NCI-H460 (cell line): Measurements from ENCODE around the gene ATP6AP1. TPM values are rescaled to one million over a fixed set of nuclear protein-coding genes. Genes with fewer than 3 reads are reported as not detected.
A peak's percentile ranks its signal among the peaks of the same experiment; 100 is the strongest.
"Not testable (repeated sequence)": the region's sequence is repeated elsewhere in the genome, so short reads cannot be mapped to it uniquely, and the experiment has no call there.

Experiments
- DNase-seq: peaks from one replicate; pipeline ENCODE4 v3.0.0-alpha.2; 2016; ENCODE audit warnings: low read depth; ENCODE audit errors: extremely low read depth
- total RNA-seq: library from RNA; depleted of rRNA; stranded (reverse); fragments of >200 nt; shearing (Covaris generic); gene quantifications from 2 replicates; pipeline ENCODE4 v1.2.3, GENCODE V29; 2014

ATP6AP1 gene
- total RNA-seq, 1 experiment from 2014 or later = 99.0 TPM

DNA sequence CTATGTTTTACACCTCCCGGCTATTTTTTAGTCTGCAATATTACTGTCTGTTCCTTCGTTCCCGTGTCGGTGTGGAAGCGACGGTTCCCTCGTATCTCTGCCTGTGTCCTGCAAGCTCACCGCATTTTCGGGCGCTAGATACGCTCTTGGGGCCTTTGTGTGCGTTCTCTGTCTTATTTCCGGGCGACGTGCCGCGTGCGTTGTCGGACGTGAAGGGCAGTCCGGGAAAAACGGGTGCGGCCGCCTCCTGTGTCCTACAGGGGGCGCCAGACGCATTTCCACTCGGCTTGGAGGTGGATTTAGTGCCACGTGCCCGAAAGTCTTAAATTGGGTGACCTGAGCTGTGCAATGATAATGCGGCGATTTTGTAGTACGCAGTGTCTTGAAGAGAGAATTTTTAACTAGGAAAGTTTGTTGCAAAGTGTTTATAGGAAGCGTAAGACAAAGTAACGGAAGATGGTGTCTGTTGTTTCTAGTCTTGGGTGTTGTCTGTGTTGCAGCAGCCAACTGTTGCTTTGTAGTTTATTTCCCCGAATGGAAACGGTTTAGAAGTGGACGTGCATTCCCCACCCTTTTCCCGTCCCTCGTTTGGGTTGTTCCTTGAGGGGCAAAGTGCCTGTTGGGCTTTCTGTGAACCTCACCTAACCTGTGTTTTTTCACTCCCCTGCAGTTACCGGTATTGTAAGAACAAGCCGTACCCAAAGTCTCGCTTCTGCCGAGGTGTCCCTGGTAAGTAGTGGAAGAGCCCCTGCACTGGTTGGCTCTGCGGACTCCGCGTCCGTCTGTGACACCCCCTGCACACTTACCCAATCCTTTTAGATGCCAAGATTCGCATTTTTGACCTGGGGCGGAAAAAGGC is 29.6 kb upstream of the ATP6AP1 start:
- DNase-seq = peak; percentile 72

DNA sequence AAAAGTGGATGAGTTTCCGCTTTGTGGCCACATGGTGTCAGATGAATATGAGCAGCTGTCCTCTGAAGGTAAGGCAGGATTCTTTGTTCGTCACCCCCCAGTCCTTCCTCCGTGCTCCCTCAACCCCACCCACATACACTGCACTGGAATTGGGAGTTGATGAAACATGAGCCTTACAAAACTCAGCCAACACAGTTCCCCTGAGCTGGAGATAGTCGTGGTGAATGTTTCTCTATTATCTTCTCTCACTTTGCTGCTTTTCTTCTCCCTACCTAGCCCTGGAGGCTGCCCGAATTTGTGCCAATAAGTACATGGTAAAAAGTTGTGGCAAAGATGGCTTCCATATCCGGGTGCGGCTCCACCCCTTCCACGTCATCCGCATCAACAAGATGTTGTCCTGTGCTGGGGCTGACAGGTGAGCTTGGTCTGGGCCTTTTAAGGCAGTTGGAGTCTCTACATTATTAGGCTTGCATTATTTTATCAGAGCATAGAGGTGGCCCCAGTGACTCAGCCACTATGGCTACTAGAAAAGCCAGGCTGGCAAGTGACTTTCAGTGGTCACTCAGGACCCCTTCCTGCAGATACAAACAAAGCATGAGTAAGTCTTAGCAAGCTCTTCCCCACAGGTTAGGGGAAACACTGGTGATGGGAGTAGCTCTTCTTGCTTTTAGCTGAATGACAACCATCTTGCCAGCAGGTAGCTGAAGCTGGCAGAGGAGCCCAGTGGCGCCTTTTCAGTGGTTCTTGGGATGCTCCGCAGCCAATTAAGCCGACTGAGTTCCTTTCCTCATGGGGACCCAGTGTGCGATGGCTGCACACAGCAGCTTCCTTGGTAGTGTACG is 28.7 kb upstream of the ATP6AP1 start:
- DNase-seq = no peak

DNA sequence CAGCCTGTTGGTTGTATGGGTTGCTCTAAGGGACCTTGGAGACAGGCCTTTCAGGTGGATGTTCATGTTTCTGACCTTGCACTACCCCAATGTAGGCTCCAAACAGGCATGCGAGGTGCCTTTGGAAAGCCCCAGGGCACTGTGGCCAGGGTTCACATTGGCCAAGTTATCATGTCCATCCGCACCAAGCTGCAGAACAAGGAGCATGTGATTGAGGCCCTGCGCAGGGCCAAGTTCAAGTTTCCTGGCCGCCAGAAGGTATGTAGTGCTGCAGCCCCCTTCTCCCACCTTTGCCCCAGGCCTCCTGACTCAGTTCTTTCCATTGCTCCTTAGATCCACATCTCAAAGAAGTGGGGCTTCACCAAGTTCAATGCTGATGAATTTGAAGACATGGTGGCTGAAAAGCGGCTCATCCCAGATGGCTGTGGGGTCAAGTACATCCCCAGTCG is 28.1 kb upstream of the ATP6AP1 start:
- DNase-seq = not testable (repeated sequence)

GRCh38 chrX:154401045-154401799 is 27.3 kb upstream of the ATP6AP1 start:
- peak; percentile 49 for DNase-seq

DNA sequence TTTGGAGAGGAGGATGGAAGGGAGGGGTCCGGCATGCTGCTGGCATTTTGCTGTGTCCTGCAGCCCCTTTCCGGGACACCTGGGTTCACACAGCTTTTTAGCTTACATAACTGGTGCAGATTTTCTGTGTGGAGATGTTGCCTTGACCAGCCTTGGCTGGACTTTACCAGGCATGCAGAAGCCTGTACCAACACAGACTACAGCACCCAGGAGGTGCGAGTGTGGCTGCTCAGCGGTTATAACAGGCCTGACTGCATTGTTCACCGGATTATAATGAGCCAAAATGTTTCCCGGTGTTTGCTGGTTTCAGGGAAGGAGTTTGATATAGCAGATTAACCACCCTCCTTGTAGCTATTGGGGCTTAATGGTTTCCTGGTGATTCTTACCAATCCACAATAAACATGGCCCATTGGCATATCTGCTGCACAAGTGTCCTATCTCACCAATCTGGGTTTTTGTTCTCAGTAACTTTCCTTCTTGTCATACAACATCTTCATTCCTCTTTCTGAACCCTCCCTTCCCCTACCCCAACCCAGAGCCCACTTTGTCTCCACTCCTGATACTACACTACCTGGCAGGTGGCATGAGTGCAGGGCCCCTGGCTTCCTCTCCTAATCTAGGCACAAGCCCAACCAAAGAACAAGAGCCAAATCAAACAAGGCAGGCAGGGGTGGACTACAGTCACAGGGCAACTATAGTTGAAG is 26.4 kb upstream of the ATP6AP1 start:
- DNase-seq = no peak

DNA sequence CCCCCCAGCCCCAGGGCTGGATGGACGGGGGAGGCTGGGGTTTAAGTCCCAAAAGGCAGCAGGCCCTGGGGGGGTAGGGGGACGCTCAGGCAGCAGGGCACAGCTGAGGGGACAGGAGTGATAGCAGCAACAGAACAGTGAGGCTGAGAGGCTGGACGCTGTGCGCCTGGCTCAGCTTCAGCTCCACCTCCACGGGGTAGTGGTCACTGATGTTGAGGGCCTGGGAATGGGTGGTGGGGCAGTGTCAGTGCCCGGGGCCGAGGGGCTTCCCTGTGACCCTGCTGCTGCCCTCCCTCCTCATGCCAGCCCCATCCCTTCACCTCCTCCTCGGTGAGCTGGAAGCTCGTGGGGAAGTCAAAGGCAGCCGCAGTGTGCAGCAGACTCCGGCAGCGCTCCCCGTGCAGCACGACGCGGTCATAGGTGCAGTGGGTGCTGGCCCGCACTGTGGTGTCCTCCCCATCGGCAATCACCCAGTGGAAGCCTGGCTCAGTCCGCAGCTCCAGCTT is 25.8 kb upstream of the ATP6AP1 start:
- no peak for DNase-seq

DNA sequence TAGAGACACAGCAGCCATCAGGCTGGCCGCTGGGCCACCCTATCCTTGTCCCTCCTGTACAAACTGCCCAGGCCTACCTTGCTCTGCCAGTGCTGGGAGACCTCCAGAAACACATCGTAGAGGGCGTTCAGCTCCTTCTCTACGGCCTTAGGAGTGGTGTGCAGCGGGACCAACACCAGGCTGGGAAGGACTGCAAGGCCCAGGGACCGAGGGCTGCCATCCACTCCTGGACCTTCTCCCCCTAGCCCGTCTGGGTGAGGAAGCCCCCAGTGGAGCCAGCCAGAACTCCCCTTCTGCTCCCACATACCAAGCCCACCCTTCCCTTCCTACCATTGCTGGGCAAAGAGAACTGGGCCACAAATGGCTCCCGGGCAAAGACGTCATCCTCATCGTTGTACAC is 25.3 kb upstream of the ATP6AP1 start:
- DNase-seq = no peak

- no peak for DNase-seq
These were observed 24.6 kb upstream of the ATP6AP1 start for GRCh38 chrX:154403858-154404257.

- DNase-seq = no peak
These were observed 23.8 kb upstream of the ATP6AP1 start for GRCh38 chrX:154404625-154405192.

GRCh38 chrX:154408659-154409221 is 19.7 kb upstream of the ATP6AP1 start:
- DNase-seq = no peak

DNA sequence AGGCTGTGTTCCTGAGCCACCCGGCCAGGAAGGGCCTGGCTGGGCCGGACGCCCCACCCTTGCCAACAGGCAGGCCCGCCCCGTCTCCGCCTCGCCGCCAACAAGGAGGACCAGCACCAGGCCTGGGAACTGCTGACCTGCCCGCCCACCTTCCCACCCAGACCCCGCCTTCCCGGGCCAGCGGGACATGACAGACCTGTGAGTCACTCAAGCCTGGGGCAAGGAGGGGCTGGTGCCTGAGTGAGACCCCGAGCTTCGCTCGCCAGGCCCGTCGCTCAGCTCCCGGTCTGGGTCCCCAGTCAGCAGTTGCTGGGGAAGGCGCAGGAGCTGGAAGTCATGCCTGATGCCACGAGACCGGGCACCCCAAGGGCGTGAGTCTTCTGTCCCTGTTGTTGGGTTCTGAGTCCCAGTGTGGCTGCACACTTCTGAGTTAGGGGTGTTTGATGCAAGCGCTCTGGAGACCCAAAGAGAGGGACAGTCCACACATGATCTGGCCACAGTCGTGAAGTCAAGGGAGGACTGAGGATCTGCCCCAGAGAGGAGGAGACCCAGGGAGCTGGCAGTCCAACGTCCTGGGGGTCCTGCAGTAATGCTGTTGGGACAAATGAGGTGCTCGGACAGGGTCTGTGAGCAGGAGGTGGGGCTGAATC is 19.1 kb upstream of the ATP6AP1 start, which contains the start of gene DNASE1L1:
DNASE1L1 (minus strand) TSS at position 33 of the 650 bp plus-strand sequence. CDS start 3,686 bp downstream, outside the sequence.
- peak; percentile 84 for DNase-seq

GRCh38 chrX:154411981-154412340 is 16.5 kb upstream of the ATP6AP1 start:
- DNase-seq = no peak

DNA sequence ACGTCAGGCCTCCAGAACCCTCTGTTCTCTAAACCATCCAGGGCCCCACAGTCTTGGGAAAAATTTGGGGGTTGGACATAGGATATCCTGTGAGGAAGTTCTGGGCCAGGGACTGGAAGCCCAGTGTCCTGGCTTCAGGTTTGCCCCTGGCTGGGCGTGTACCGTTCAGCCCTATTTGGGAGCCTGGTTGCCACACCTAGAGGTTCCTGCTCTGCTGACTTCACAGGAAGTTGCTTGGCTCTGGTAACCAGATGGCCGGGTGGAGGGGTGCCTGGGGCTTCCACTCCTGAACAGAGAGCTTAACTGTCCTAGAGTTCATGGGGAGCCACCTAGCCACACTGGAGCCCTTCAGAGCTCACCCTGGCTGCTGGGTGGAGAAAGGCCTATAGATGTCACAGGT is 16.0 kb upstream of the ATP6AP1 start:
- no peak for DNase-seq

- DNase-seq = no peak
These were observed 15.3 kb upstream of the ATP6AP1 start for GRCh38 chrX:154413142-154413541.

GRCh38 chrX:154417157-154417556 is 11.3 kb upstream of the ATP6AP1 start:
- no peak for DNase-seq

DNA sequence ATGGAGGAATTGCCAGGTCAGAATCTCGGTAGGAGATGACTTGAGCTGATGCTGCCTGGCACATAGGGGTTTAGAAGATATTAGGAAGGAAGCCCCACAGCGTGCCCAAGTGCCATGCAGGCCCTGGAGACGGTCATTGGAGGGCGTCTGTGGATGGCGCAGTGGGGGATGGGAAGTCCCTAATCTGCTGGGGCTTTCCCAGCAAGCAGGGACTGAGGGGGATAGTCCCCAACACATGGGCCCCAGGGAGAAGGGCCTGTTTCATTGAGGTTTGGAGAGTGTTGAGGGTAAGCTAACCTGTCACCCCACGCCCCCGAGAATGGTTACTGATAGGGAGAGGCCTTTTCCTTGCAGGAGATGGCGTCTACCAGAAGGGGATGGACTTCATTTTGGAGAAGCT is 9.3 kb upstream of the ATP6AP1 start:
- no peak for DNase-seq

DNA sequence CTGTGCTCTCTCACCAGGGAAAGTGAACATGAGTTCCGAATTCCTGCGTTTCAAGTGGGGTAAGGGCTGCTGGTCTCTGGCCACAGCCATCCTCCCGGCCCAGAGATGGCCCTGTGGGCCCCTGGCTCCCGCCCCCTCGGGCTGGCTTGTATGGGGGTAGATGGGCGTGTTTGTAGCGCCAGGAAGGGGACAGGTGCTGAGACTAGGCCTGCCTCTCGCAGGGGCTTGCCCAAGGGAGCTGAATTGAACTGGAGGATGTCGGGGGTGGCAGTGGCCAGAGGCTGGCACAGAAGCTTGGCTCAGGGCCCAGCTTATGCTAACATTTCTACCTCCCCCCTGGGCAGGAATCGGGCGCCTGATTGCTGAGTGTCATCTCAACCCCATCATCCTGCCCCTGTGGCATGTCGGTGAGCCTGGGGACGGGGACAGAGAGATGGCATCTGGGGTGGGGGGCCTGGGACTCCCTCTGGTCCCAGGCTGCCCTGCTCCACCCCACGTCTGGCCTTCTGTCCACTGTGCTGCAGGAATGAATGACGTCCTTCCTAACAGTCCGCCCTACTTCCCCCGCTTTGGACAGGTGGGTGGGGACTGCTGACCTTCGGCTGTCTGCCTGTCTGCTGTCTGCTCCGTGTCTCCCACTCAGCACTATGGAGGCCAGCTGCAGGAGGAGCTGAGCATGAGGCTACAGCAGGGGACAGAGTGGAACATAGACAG is 8.6 kb upstream of the ATP6AP1 start:
- DNase-seq = no peak

- DNase-seq = no peak
These were observed 8.1 kb upstream of the ATP6AP1 start for GRCh38 chrX:154420402-154420756.
